Activated CD8-positive, alpha-beta T cell treated with anti-CD3 and anti-CD28 coated beads, Interleukin-2, amount 10 ng/mL, durations not matched to agents 7 days and 5 days (primary cell): Measurements from ENCODE around the gene SINHCAF. TPM values are rescaled to one million over a fixed set of nuclear protein-coding genes. Genes with fewer than 3 reads are reported as not detected.

Experiments
- ATAC-seq: fragments of 150-1000 bp; cut with Tn5 transposase; one replicate; pipeline ENCODE4 v1.10.0; 2021; ENCODE audit warnings: moderate library complexity
- CTCF ChIA-PET: fragments of 350-600 bp; sonication (Branson Sonifier 250); formaldehyde crosslinking; loops from one replicate; lab custom pipeline; 2021; ENCODE audit warnings: antibody characterized with exemption; lab: Charles Lee
- POLR2A ChIA-PET: fragments of 350-600 bp; sonication (Branson Sonifier 250); formaldehyde crosslinking; loops from one replicate; lab custom pipeline; 2021; ENCODE audit warnings: antibody characterized with exemption; lab: Charles Lee
- DNase-seq: peaks from one replicate; pipeline ENCODE4 v3.0.0-alpha.2; 2020
- H3K27ac Mint-ChIP-seq: one replicate; pipeline ENCODE4 v1.8.0; 2021; ENCODE audit warnings: mild to moderate bottlenecking, mixed read lengths
- H3K27me3 Mint-ChIP-seq: one replicate; pipeline ENCODE4 v1.8.0; 2021; ENCODE audit warnings: low read depth, mixed read lengths
- H3K36me3 Mint-ChIP-seq: one replicate; pipeline ENCODE4 v1.8.0; 2021; ENCODE audit warnings: low read depth, mixed read lengths
- H3K4me1 Mint-ChIP-seq: one replicate; pipeline ENCODE4 v1.8.0; 2021; ENCODE audit warnings: low read depth, mixed read lengths
- H3K4me3 Mint-ChIP-seq: one replicate; pipeline ENCODE4 v1.8.0; 2021; ENCODE audit warnings: mild to moderate bottlenecking, mixed read lengths
- H3K9me3 Mint-ChIP-seq: one replicate; pipeline ENCODE4 v1.8.0; 2022; ENCODE audit warnings: mixed read lengths; ENCODE audit not compliant: insufficient read depth
- total RNA-seq, 2 experiments: library from RNA; stranded (reverse); gene quantifications; one replicate each; pipeline ENCODE4 v1.2.3, GENCODE V29; 2021

SINHCAF gene
- total RNA-seq, 2 experiments from 2014 or later = 81.9 to 98.0 TPM

DNA sequence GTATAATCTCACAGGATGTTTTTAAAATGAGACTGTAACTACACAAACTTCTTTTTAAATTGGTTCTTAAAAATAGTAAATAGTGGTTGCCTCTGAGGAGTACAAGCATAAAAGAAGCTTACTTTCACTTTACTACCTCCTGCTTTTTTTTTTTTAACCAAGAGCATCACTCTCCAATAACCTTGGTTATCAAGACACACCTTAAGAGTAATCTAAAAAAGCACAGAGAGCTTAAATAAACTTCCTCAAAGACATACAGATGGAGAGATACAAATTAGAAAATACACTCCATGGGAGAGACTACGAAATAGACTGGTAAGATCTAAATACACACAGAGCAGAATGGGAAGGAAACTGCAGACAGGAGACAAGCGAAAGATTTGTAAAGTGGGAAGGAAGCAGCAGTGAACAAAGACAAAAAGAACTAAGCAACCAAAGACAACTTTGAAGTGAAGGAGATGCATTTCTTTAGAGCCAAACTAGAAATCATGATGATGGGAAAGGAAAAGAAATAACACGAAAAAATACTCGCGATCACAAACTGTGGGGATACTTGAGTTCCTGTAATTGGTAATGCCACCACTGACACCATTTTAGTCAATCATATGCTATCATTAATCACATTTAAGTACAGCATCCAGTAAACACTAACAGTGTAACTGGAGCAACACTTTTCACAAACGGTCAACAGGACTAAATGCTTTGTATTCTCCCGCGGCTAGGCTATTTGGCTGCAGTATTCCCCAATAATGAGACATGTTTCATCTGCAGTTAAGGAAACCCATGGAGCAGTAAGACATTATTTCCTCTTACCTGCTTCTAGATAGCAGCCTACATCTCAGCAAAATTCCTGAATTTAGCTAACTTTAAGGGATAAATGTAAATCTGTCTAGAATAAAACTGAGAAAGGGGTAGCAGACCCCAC is 8.2 kb downstream of the SINHCAF start:
- H3K36me3 Mint-ChIP-seq = peaks cover 26% of the 10 kb centered on the region
- H3K9me3 Mint-ChIP-seq = no peaks in the 10 kb centered on the region
- ChIA-PET POLR2A (interaction anchor here (3.5 kb wide), 1 partner anchor 8 kb away, joined by 20 read pairs; the partner anchor contains the start of gene SINHCAF), CTCF (interaction anchor here (1.1 kb wide), 1 partner anchor 46 kb away, joined by 3 read pairs; no protein-coding TSS in a partner anchor)
- DNase-seq (no peak), ATAC-seq (peak; percentile 72)
- peak overlapping the region; percentile 77 for H3K4me3 Mint-ChIP-seq
- H3K4me1 Mint-ChIP-seq = peaks cover 71% of the 10 kb centered on the region
- no peaks in the 10 kb centered on the region for H3K27me3 Mint-ChIP-seq
- H3K27ac Mint-ChIP-seq = peak overlapping the region; percentile 84

DNA sequence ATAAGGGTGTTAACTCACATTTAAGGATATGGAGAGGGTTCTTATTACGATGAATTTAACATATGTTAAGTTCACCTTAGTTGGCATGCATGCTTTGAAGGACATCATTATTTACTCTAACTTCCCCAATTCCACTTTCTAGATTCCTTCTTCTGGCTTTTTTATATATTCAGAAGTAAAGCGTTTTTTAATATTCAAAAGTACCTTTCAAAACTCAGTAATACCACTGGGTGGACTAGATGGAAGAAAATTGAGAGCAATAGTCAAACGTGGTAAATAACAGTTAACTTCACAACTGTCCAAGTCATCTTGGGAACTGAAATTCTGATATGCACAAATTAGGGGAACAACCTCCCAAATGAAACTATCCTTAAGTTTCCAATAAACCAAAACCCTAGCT is 9.1 kb downstream of the SINHCAF start:
- no peaks in the 10 kb centered on the region for H3K9me3 Mint-ChIP-seq
- peak overlapping the region; percentile 77 for H3K4me3 Mint-ChIP-seq
- peaks cover 71% of the 10 kb centered on the region for H3K4me1 Mint-ChIP-seq
- H3K36me3 Mint-ChIP-seq = peaks cover 32% of the 10 kb centered on the region
- POLR2A ChIA-PET = interaction anchor here (3.5 kb wide), 1 partner anchor 9 kb away, joined by 20 read pairs; the partner anchor contains the start of gene SINHCAF
- peak overlapping the region; percentile 84 for H3K27ac Mint-ChIP-seq
- H3K27me3 Mint-ChIP-seq = no peaks in the 10 kb centered on the region
- DNase-seq (no peak), ATAC-seq (no peak)
- CTCF ChIA-PET = interaction anchor here (1.1 kb wide), 1 partner anchor 45 kb away, joined by 3 read pairs; no protein-coding TSS in a partner anchor

DNA sequence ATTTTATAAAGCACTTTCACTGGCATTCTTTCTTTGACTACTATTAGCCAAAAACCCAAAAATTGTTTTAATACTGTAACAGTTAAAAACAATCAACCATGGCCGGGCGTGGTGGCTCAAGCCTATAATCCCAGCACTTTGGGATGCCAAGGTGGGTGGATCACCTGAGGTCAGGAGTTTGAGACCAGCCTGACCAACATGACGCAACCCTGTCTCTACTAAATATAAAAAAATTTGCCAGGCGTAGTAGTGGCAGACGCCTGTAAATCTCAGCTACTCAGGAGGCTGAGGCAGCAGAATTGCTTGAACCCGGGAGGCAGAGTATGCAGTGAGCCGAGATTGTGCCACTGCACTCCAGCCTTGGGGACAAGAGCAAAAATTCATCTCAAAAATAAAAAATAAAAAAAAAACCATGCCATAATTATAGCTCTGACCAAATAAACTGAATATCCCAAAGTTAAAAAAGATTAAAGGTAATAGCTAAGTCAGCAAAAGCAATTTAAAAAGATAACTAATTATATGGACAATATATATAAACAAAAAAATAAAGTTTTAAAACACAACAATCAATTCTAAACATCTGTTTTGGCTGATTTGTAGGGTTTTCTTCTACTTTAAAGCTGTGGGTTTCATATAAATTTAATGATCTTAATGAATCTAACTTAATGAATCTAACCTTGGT is 10.0 kb downstream of the SINHCAF start:
- ChIA-PET CTCF (interaction anchor here (0.7 kb wide), 1 partner anchor 44 kb away, joined by 4 read pairs; no protein-coding TSS in a partner anchor), POLR2A (interaction anchor here (0.5 to 3.5 kb wide), 2 partner anchors 10 to 14 kb away, joined by 4 to 20 read pairs; partner anchors contain the start of gene SINHCAF)
- Mint-ChIP-seq H3K4me1 (peaks cover 62% of the 10 kb centered on the region), H3K4me3 (no peak overlapping the region), H3K9me3 (no peaks in the 10 kb centered on the region), H3K27me3 (no peaks in the 10 kb centered on the region), H3K27ac (no peak overlapping the region), H3K36me3 (peaks cover 41% of the 10 kb centered on the region)
- no peak for DNase-seq
- ATAC-seq = no peak

DNA sequence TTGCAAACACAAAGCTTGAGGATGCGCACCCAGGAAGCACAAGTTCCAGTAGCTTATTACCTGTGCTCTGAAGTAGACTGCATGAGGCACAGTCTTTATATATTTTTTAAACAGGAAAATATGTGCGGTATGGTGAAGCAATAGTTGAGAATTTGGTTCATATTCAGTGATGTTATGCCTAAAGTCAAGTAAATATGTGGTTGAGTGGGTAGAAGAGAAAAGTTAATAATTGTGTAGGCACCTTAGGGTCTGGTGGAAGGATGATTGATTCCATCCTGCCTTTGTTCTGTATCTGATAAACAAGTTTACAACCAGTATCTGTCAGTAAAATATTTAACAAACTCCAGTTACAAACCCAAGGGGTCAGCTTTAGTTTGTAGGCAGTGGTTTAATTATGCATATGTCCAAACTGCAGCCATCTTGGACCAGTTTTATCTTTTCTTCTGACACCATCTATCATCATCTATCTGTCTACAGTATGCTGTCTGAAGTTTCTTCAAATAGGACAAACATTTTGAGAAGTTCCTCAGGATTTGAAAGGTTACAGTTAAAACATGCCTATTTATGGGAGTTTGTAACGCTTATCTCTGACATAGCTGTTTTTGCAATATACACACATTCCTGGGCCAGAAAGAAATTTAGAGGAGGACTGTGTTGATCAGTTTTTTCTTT is 10.8 kb downstream of the SINHCAF start:
- H3K36me3 Mint-ChIP-seq = peaks cover 48% of the 10 kb centered on the region
- H3K4me3 Mint-ChIP-seq = no peak overlapping the region
- ChIA-PET POLR2A (interaction anchor here (0.7 to 3.5 kb wide), 2 partner anchors 11 to 639 kb away, joined by 3 to 20 read pairs; partner anchors contain the start of gene SINHCAF), CTCF (interaction anchor here (1.5 kb wide), 1 partner anchor 43 kb away, joined by 6 read pairs; no protein-coding TSS in a partner anchor)
- no peak for ATAC-seq
- DNase-seq = no peak
- H3K27ac Mint-ChIP-seq = peak overlapping the region; percentile 48
- no peaks in the 10 kb centered on the region for H3K9me3 Mint-ChIP-seq
- H3K27me3 Mint-ChIP-seq = no peaks in the 10 kb centered on the region
- peaks cover 58% of the 10 kb centered on the region for H3K4me1 Mint-ChIP-seq

DNA sequence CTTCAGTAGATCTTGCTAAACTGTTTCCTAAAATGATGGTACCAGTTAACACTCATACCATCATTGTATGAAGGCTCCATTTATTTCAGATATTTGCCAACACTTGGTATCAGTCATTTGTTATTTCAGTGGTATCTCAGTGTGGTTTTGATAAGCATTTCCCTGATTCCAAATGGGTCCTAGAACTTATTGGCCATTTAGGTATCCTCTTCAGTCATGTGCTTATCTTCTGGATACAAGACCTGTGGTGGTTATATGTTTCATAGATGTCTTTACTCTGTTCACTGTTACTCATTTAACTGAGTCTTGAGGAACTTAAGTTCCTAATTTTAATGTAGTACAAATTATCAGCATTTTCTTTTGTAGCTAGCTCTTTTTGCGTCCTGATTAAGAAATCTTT is 13.5 kb downstream of the SINHCAF start:
- ATAC-seq (no peak), DNase-seq (no peak)
- no peaks in the 10 kb centered on the region for H3K27me3 Mint-ChIP-seq
- no peaks in the 10 kb centered on the region for H3K9me3 Mint-ChIP-seq
- peaks cover 54% of the 10 kb centered on the region for H3K36me3 Mint-ChIP-seq
- H3K4me1 Mint-ChIP-seq = peaks cover 31% of the 10 kb centered on the region
- ChIA-PET CTCF (no interaction called here), POLR2A (no interaction called here)
- H3K4me3 Mint-ChIP-seq = no peak overlapping the region
- H3K27ac Mint-ChIP-seq = no peak overlapping the region

DNA sequence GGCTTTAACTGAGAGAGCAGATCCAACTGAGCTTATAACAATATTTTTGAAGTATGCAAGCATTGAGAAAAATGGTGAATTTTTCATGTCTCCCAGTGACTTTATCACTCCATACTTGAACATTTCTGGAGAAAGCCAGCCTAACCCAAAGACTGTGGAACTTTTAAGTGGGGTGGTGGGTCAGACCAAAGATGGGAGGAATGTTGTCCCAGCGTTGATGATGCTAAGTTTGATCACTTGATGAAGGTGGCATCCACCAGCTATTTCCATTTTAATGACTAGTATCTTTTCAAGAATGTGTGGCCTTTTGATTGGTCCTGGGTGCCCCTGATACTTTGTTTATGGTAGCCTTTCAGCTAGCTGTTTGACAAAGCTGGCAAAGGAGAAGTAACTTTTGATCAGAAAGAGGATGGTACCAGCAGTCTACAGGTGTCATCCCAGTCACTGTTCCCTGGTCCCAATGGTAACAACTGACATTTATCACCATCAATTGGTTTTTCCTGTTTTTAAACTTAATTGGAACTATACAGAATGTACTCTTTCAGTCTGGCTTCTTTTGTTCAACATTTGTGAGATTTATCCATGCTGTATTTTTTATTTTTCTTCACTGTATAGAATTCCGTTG is 14.2 kb downstream of the SINHCAF start:
- ATAC-seq = no peak
- no peaks in the 10 kb centered on the region for H3K27me3 Mint-ChIP-seq
- peaks cover 57% of the 10 kb centered on the region for H3K36me3 Mint-ChIP-seq
- CTCF ChIA-PET = interaction anchor here (1.0 to 1.1 kb wide), 2 partner anchors 8 to 40 kb away, joined by 3 to 5 read pairs; no protein-coding TSS in a partner anchor
- DNase-seq = no peak
- POLR2A ChIA-PET = interaction anchor here (1.0 kb wide), 1 partner anchor 12 kb away, joined by 3 read pairs; no protein-coding TSS in a partner anchor
- H3K4me3 Mint-ChIP-seq = no peak overlapping the region
- no peaks in the 10 kb centered on the region for H3K9me3 Mint-ChIP-seq
- no peak overlapping the region for H3K27ac Mint-ChIP-seq
- H3K4me1 Mint-ChIP-seq = peaks cover 28% of the 10 kb centered on the region

DNA sequence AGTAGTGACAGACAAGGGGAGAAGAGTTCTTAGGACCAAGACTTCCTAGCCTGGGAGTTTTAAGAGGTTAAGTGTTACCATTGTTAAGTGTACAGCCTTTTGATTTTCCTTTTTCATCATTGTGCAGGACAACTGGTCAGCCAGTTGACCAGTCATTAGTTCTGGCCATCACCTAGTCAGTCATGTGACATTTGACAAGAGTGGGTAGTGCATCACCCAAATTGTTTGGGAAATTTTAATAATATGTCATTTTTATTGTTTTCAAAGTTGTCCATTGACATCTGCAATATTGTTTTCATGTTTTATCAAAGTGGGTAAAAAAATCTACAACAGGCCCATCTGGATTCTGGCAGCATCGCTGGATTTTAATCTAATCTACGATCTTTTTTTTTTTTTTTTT is 15.5 kb downstream of the SINHCAF start:
- POLR2A ChIA-PET = interaction anchor here (1.0 kb wide), 1 partner anchor 13 kb away, joined by 3 read pairs; no protein-coding TSS in a partner anchor
- peaks cover 65% of the 10 kb centered on the region for H3K36me3 Mint-ChIP-seq
- no peak overlapping the region for H3K27ac Mint-ChIP-seq
- H3K27me3 Mint-ChIP-seq = no peaks in the 10 kb centered on the region
- no peaks in the 10 kb centered on the region for H3K9me3 Mint-ChIP-seq
- CTCF ChIA-PET = no interaction called here
- DNase-seq = no peak
- no peak for ATAC-seq
- H3K4me3 Mint-ChIP-seq = no peak overlapping the region
- peaks cover 22% of the 10 kb centered on the region for H3K4me1 Mint-ChIP-seq

DNA sequence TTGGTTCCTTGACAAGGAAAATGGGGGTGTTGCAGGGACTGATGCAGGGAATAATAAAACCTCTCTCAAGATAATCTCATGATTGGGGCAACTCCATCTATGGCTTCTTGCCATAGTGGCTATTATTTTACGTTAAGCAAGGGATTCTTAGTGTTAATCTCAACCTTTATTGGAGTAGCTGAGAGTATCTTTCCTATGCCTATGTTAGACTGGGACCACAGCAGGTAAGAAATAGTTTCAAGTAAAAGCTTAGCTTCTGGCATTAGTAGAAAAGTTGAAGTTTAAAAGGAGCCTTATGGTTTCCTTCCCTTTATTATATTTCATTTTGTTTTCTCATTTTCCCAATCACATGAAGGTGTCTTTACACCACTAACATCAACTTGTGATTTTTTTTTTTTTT is 16.7 kb downstream of the SINHCAF start:
- H3K9me3 Mint-ChIP-seq = no peaks in the 10 kb centered on the region
- CTCF ChIA-PET = interaction anchor here (1.5 kb wide), 1 partner anchor 37 kb away, joined by 4 read pairs; no protein-coding TSS in a partner anchor
- DNase-seq = no peak
- peaks cover 68% of the 10 kb centered on the region for H3K36me3 Mint-ChIP-seq
- no peak for ATAC-seq
- H3K27ac Mint-ChIP-seq = no peak overlapping the region
- POLR2A ChIA-PET = interaction anchor here (0.6 kb wide), 1 partner anchor 16 kb away, joined by 4 read pairs; no protein-coding TSS in a partner anchor
- H3K4me3 Mint-ChIP-seq = no peak overlapping the region
- peaks cover 12% of the 10 kb centered on the region for H3K4me1 Mint-ChIP-seq
- H3K27me3 Mint-ChIP-seq = no peaks in the 10 kb centered on the region

DNA sequence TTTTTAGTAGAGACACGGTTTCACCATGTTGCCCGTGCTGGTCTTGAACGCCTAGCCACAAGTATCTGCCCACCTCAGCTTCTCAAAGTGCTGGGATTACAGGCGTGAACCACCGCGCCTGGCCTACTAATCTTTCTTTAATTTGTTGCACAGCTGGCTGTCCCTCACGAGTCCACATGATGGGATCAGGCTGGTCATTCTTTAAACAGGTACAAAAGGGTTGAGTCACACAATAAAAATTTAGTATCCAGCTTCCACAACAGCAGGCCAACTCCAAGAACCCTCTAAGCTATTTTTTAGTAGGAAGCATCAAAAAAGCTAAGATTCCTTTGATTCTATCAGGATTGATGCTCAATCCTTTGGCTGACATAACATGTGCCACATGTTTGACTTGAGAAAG is 17.8 kb downstream of the SINHCAF start:
- DNase-seq (no peak), ATAC-seq (no peak)
- Mint-ChIP-seq H3K27me3 (no peaks in the 10 kb centered on the region), H3K36me3 (peaks cover 72% of the 10 kb centered on the region), H3K4me1 (peaks cover 13% of the 10 kb centered on the region), H3K27ac (no peak overlapping the region), H3K4me3 (no peak overlapping the region), H3K9me3 (no peaks in the 10 kb centered on the region)
- POLR2A ChIA-PET = no interaction called here
- CTCF ChIA-PET = interaction anchor here (1.0 kb wide), 1 partner anchor 36 kb away, joined by 5 read pairs; no protein-coding TSS in a partner anchor

DNA sequence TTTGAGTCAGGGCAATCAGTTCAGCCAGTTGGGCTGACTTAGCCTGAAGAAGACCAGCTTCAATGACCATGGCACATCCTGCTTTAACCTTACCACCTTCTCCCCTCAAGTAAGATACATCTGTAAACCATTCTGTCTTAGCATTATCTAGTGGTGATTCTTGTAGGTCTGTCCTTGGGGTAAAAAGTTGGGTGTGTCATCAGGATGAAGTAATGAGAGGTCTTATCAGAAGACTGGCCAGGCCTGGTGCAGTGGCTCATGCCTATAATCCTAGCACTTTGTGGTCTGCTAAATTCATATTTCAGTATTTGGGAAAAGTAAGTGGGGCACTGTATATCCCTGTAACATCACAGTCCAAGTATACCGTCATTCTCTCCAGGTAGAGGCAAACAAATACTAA is 19.1 kb downstream of the SINHCAF start:
- no peak for ATAC-seq
- peaks cover 72% of the 10 kb centered on the region for H3K36me3 Mint-ChIP-seq
- H3K4me1 Mint-ChIP-seq = peaks cover 7% of the 10 kb centered on the region
- no peak overlapping the region for H3K27ac Mint-ChIP-seq
- DNase-seq = no peak
- no peak overlapping the region for H3K4me3 Mint-ChIP-seq
- ChIA-PET POLR2A (no interaction called here), CTCF (interaction anchor here (0.5 to 1.0 kb wide), 4 partner anchors 14 to 1757 kb away, joined by 3 to 5 read pairs (median 3); no protein-coding TSS in a partner anchor)
- H3K9me3 Mint-ChIP-seq = no peaks in the 10 kb centered on the region
- H3K27me3 Mint-ChIP-seq = no peaks in the 10 kb centered on the region
